ENCODE data around the gene NKPD1. TPM values are rescaled to one million over a fixed set of nuclear protein-coding genes. Genes with fewer than 3 reads are reported as not detected.

The NKPD1 gene
- polyA plus RNA-seq, 1 donor (not counting 4 experiments of a cell fraction or from before 2014, with no cell fraction given), result 0.37 TPM

DNA sequence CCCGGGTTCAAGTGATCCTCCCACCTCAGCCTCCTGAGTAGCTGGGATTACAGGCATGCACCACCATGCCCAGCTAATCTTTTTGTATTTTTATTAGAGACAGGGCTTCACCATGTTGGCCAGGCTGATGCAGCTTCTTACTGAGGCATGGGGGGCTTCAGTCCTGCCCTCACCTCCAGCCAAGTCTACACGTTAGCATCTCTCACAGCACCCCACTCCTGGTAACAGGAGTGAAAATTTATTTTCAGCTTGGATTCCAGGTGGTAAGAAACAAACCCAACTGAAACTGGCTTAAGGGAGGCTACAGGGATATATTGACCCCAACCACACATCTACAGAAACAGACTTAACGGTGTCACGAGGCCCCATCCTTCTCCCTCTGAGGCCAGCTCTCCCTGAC, 10.6 kb downstream of the NKPD1 start:
- Histone ChIP-seq H3K4me1 (ENCODE audit: control insufficient read depth, extremely low read depth, insufficient read depth, low read length) (peaks cover 24% of the 10 kb centered on the region), H3K9ac (ENCODE audit: control insufficient read depth, extremely low read depth, insufficient read depth, low read length) (no peak overlapping the region), H3K9me3 (ENCODE audit: control insufficient read depth, low read depth, low read length) (peaks cover 4% of the 10 kb centered on the region), H2AFZ (ENCODE audit: control insufficient read depth, low read length) (no peak overlapping the region), H3K27ac (ENCODE audit: control insufficient read depth, insufficient read depth, low read length) (no peak overlapping the region), H4K20me1 (ENCODE audit: control insufficient read depth, extremely low read depth, insufficient read depth, low read length) (peaks cover 7% of the 10 kb centered on the region), H3K4me3 (ENCODE audit: control insufficient read depth in 2 of 3, extremely low read depth in 1 of 3, insufficient read depth in 2 of 3, low read depth in 1 of 3, low read length in 3 of 3) (no peak overlapping the region), H3K4me2 (ENCODE audit: control insufficient read depth, extremely low read depth, insufficient read depth, low read depth, low read length) (no peak overlapping the region), H3K27me3 (ENCODE audit: control insufficient read depth, extremely low read depth, insufficient read depth, low read length) (peaks cover 24% of the 10 kb centered on the region), H3K79me2 (ENCODE audit: control insufficient read depth, insufficient read depth, low read length) (no peaks in the 10 kb centered on the region), H3K36me3 (ENCODE audit: control insufficient read depth in 2 of 2, extremely low read depth in 1 of 2, insufficient read depth in 2 of 2, low read length in 2 of 2) (no peaks in the 10 kb centered on the region), H3K9me1 (ENCODE audit: control insufficient read depth, extremely low read depth, insufficient read depth, low read length) (no peaks in the 10 kb centered on the region)
- TF ChIP-seq, protein P1, sequence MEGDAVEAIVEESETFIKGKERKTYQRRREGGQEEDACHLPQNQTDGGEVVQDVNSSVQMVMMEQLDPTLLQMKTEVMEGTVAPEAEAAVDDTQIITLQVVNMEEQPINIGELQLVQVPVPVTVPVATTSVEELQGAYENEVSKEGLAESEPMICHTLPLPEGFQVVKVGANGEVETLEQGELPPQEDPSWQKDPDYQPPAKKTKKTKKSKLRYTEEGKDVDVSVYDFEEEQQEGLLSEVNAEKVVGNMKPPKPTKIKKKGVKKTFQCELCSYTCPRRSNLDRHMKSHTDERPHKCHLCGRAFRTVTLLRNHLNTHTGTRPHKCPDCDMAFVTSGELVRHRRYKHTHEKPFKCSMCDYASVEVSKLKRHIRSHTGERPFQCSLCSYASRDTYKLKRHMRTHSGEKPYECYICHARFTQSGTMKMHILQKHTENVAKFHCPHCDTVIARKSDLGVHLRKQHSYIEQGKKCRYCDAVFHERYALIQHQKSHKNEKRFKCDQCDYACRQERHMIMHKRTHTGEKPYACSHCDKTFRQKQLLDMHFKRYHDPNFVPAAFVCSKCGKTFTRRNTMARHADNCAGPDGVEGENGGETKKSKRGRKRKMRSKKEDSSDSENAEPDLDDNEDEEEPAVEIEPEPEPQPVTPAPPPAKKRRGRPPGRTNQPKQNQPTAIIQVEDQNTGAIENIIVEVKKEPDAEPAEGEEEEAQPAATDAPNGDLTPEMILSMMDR (optimal IDR thresholded peaks at IDR 0.05 in 1 of 3, IDR thresholded peaks at IDR 0.05 in 1 of 3, conservative IDR thresholded peaks at IDR 0.05 in 1 of 3; ENCODE audit: extremely low read depth in 1 of 3, insufficient read depth in 2 of 3, low read length in 3 of 3), result no peak
- DNase-seq (ENCODE audit: low read depth, low spot score) (no peak), FAIRE-seq (no peak)
- dilution Hi-C loops (cut with MboI; ENCODE audit: extremely low pct_ligation_motif_present, low sequenced_read_pairs), result no loop called here

DNA sequence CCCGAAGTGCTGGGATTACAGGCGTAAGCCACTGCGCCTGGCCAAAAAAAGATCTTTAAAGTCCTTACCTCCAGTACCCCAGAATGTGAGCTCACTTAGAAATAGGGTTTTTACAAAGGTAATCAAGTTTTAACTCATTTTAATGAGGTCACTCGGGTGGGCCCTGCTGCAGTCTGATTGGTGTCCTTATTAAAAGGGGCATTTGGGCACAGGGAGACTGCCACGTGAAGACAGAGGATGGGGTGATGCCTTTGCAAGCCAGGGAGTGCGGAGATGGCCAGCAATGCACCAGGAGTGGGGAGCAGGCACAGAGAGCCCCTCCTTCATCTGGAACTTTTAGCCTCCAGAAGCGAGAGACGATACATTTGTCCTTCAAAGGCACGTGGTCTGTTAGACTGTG, 11.7 kb downstream of the NKPD1 start:
- no peak for FAIRE-seq
- H2AFZ ChIP-seq (ENCODE audit: control insufficient read depth, low read length), result no peak overlapping the region
- TF ChIP-seq, protein P1 (optimal IDR thresholded peaks at IDR 0.05 in 1 of 3, IDR thresholded peaks at IDR 0.05 in 1 of 3, conservative IDR thresholded peaks at IDR 0.05 in 1 of 3; ENCODE audit: extremely low read depth in 1 of 3, insufficient read depth in 2 of 3, low read length in 3 of 3), result no peak
- no peak for TF ChIP-seq EZH2 (IDR thresholded peaks at IDR 0.05; ENCODE audit: low read length)
- peaks cover 20% of the 10 kb centered on the region for H3K27me3 ChIP-seq (ENCODE audit: control insufficient read depth, extremely low read depth, insufficient read depth, low read length)
- H4K20me1 ChIP-seq (ENCODE audit: control insufficient read depth, extremely low read depth, insufficient read depth, low read length), result peaks cover 7% of the 10 kb centered on the region
- no peak overlapping the region for H3K4me2 ChIP-seq (ENCODE audit: control insufficient read depth, extremely low read depth, insufficient read depth, low read depth, low read length)
- H3K4me3 ChIP-seq (ENCODE audit: control insufficient read depth in 2 of 3, extremely low read depth in 1 of 3, insufficient read depth in 2 of 3, low read depth in 1 of 3, low read length in 3 of 3), result no peak overlapping the region
- no peaks in the 10 kb centered on the region for H3K9me1 ChIP-seq (ENCODE audit: control insufficient read depth, extremely low read depth, insufficient read depth, low read length)
- H3K36me3 ChIP-seq (ENCODE audit: control insufficient read depth in 2 of 2, extremely low read depth in 1 of 2, insufficient read depth in 2 of 2, low read length in 2 of 2), result no peaks in the 10 kb centered on the region
- H3K9me3 ChIP-seq (ENCODE audit: control insufficient read depth, low read depth, low read length), result peaks cover 4% of the 10 kb centered on the region
- no peak overlapping the region for H3K27ac ChIP-seq (ENCODE audit: control insufficient read depth, insufficient read depth, low read length)
- H3K79me2 ChIP-seq (ENCODE audit: control insufficient read depth, insufficient read depth, low read length), result no peaks in the 10 kb centered on the region
- no peak overlapping the region for H3K9ac ChIP-seq (ENCODE audit: control insufficient read depth, extremely low read depth, insufficient read depth, low read length)
- DNase-seq (ENCODE audit: low read depth, low spot score), result no peak
- dilution Hi-C loops (cut with MboI; ENCODE audit: extremely low pct_ligation_motif_present, low sequenced_read_pairs), result no loop called here
- peaks cover 24% of the 10 kb centered on the region for H3K4me1 ChIP-seq (ENCODE audit: control insufficient read depth, extremely low read depth, insufficient read depth, low read length)

Data from keratinocyte (primary cell).